Limb (tissue), 2 donors: ENCODE results near the gene CDH22.

Experiments
- DNase-seq, 2 donors: peaks; one replicate each; pipeline ENCODE4 v3.0.0-alpha.2; 2016; ENCODE audit errors: extremely low spot score in 2 of 2

CDH22 gene

GRCh38 chr20:46243707-46244628, 64.3 kb downstream of the CDH22 start:
- no peak for DNase-seq

DNA sequence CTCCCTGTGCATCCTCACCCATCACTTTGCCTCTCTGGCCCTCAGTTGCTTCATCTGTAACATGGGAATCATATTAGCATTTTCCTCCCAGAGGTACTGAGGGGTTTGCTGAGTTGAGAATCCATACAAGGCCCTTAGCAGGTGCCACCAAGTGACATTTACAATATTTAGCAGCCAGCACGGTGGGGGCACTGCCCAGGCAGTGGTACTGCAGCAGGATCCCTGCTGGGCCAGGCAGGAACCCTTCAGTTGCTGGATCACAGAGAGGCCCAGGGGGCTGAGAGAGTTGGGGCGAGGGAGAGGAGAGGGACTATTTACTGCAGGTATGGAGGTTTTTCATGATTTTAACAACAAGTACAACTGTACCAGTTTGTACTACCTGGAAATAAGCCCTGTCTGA, 65.9 kb downstream of the CDH22 start:
- no peak for DNase-seq

- DNase-seq, result no peak
Observed at GRCh38 chr20:46240881-46241280, 67.4 kb downstream of the CDH22 start.

DNA sequence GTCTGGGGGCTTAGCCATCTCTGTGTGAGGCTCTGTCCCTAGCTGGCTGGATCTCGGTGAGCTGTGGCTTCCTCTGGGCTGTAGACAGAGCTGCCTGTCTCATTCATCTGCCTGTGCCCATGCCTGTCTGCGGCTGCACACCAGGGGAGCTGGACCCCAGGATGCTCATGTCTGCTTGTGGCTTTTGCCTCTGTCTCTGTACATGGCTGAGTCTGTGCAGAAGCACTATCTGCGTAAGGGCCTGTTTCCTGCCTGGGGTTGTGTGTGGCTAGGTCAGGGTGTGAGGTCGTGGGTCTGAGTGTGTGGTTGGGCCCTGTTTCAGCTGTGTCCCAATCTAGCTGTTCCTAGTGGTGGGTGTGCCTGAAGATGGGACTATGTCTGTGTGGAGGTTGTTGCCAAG, 68.2 kb downstream of the CDH22 start:
- DNase-seq, result no peak

GRCh38 chr20:46237736-46238135, 70.6 kb downstream of the CDH22 start:
- no peak for DNase-seq

GRCh38 chr20:46237227-46237626, 71.1 kb downstream of the CDH22 start:
- no peak for DNase-seq

GRCh38 chr20:46235077-46235476, 73.2 kb downstream of the CDH22 start:
- DNase-seq, result no peak

GRCh38 chr20:46233701-46234100, 74.6 kb downstream of the CDH22 start:
- DNase-seq, result no peak

DNA sequence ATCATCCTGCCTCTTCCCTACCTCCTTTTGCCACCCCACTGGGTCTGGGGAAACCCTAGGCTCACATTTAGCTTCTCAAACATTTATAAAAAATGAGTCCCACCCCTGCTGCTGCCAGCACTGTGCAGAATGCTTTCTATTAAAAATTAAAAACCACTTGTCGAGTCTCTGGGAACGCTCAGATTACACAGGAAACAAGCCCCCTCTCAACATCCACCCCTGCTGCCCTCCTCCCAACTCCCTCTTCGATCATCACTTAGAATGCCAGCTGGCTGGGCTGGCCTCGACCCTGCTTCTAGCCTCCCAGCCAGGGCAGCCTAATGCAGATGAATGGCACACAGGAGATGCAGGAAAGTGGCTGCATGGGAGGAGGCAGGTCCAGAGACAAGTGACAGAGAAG, 75.8 kb downstream of the CDH22 start:
- DNase-seq, result no peak

DNA sequence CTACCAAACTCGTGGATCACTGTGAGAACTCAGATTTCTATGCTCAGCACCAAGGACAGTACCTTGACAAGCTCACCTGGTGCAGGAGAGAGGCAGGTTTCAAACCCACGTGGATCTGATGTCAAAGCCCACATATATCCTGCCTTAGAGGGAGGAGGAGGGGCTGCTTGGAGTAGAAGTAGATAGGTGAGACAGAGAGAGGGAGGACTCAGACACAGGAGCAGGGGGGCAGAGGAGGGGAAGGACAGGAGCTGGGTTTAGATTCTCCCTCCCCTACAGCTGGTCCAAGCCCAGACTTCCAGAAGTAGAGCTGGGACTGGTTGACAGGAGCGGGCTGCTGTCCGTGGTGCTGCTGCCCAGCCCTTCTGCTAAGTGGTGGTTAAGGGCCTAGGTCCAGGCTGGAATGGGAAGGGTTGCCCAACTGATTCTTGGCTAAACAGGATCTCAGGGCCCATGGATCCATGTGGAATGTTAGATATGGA, 77.5 kb downstream of the CDH22 start:
- DNase-seq, result peak; percentile 50 to 73

DNA sequence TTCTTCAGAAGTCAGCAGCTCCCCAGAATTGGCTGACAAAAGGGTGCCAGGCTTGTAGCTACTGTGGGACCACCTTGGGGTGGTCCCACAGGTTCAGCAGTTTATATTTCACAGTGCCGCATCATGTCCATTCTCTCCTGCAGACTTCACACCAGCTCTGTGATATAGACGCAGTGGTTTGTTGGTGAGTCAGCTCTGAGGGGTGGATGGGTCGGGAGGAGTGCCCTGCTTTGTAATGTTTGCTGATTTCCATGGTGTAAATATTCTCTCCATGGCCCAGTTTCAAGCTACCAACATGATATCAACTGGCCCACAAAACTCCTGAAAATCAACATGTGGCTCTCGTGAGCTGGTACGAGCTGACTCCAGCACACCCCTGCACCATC, 78.2 kb downstream of the CDH22 start:
- DNase-seq, result no peak

GRCh38 chr20:46229478-46230105, 78.7 kb downstream of the CDH22 start:
- DNase-seq, result no peak

- no peak for DNase-seq
Observed at GRCh38 chr20:46228670-46229069, 79.6 kb downstream of the CDH22 start.

- no peak for DNase-seq
Observed at GRCh38 chr20:46227272-46227767, 81.0 kb downstream of the CDH22 start.

- no peak for DNase-seq
Observed at GRCh38 chr20:46226602-46227001, 81.7 kb downstream of the CDH22 start.

DNA sequence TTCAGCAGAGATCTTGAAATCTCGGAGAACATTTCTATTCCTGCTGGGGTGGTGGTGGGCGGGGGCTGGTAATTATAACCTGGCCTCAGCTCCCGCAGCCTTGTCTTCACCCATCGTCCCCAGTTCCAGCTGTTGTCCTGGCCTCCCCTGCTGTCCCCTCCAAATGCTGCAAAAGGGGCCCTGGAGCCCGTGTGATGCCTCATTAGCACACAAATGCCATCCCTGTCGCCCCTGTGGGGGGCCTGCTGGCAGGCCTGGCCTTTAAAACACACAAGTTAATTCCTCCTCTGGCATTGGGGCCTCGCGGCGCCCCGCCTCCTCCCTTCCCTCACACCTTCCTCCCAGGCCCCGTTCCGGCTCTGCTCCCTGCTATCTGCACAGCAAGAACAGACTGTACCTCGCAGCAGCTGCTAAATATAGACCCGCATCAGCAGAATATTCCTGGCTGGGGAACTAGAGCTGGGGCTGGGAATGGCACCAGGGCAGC, 85.7 kb downstream of the CDH22 start:
- no peak for DNase-seq

- DNase-seq, result no peak
Observed at GRCh38 chr20:46221256-46221833, 87.0 kb downstream of the CDH22 start.

GRCh38 chr20:46220455-46221207, 87.7 kb downstream of the CDH22 start:
- DNase-seq, result no peak

- DNase-seq, result no peak
Observed at GRCh38 chr20:46219920-46220319, 88.4 kb downstream of the CDH22 start.

DNA sequence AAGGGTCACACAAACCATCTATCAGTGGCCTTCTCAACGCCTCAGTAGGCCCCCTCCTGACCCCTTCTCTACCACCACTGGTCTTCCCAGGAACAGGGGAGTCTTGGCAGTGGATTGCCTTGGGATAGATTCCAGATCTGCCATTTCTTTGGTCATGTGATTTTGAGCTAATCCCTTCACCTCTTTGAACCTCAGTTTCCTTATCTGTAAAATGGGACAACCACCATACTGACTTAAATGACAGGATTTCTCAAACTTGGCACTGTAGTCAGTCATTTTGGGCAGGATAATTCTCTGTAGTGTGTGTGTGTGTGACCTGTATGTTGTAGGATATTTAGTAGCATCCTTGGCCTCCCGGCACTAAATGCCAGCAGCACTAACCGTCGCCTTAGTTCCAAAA, 89.1 kb downstream of the CDH22 start:
- no peak for DNase-seq

- no peak for DNase-seq
Observed at GRCh38 chr20:46218656-46219055, 89.6 kb downstream of the CDH22 start.
